Erythroblast (primary cell): ENCODE results near the gene CUX1.
"Not testable (repeated sequence)": the region's sequence is repeated elsewhere in the genome, so short reads cannot be mapped to it uniquely, and the experiment has no call there.

ENCODE experiments used
- DNase-seq, 2 experiments: peaks; one replicate each; lab custom pipeline; 2025; lab: John Stamatoyannopoulos, UW
- GATA1 ChIP-seq: IDR thresholded peaks from 2 replicates; pipeline ENCODE4 v1.6.1; 2011; ENCODE audit warnings: low read depth, mild to moderate bottlenecking, control low read depth, low read length, moderate library complexity
- POLR2A ChIP-seq: IDR thresholded peaks from 2 replicates; pipeline ENCODE4 v1.6.1; 2011; ENCODE audit warnings: mild to moderate bottlenecking, low read length

CUX1 gene

DNA sequence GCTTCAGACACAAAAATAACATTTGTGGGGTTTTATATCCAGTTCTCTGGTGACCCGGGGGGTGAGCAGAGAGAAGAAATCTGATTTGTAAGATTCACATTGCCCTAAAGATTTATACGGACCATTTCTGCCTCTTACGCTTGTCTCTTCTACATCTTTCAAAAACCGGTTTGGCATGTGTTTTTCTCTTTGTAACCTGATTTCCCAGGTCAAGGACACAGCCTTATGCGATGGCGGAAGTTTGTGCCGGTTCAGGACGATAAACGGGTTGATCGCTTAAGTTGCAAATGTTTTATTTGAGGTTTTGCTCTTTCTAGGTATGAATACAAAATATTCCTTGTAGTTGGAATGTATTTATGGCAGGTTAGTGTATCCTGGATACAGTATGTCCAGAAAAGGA, 407.6 kb downstream of the CUX1 start:
- TF ChIP-seq GATA1 (no peak), POLR2A (no peak)
- no peak for DNase-seq

DNA sequence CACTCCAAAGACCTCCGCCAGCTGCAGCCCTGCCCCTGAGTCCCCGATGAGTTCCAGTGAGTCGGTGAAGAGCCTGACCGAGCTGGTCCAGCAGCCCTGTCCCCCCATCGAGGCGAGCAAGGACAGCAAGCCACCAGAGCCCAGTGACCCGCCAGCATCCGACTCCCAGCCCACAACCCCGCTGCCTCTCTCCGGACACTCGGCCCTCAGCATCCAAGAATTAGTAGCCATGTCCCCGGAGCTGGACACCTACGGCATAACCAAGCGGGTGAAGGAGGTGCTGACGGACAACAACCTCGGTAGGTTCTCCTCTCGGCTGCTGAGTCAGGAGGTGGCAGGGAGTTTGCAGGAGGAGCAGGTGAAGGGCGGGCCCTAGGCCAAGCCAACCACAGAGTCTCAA, 409.9 kb downstream of the CUX1 start:
- no peak for DNase-seq
- TF ChIP-seq POLR2A (no peak), GATA1 (no peak)

DNA sequence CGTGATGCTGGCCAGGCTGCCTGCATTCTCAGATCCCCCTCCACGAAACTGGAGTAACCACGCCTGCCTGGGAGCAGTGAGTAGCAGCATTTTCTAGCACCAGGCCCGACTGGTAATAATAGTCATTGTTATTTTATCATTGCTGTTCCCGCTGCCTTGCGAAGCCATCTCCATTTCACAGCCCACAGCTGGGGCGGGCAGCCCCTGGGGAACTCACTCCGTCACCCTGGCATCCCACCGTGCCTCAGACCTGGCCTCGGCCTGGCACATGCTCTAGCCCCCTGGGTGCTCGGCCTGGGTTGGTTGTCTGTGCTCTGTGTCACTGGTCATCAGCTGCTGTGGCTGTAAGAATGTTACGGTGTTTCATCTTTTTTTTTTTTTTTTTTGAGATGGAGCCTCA, 411.5 kb downstream of the CUX1 start:
- DNase-seq, result no peak
- TF ChIP-seq POLR2A (no peak), GATA1 (no peak)

DNA sequence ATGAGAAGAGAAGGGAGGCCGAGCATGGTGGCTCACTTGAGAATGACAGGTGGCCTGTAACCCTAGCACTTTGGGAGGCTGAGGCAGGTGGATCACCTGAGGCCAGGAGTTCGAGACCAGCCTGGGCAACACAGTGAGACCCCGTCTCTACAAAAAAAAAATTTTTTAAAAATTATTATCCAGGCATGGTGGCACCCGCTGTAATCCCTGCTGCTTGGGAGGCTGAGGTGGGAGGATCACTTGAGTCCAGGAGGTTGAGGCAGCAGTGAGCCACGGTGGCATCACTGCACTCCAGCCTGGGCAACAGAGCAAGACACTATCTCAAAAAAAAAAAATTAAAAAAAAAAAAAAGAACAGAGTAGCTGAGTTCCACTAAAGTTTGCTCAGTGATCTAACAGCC, 412.7 kb downstream of the CUX1 start:
- DNase-seq, result not testable (repeated sequence)

DNA sequence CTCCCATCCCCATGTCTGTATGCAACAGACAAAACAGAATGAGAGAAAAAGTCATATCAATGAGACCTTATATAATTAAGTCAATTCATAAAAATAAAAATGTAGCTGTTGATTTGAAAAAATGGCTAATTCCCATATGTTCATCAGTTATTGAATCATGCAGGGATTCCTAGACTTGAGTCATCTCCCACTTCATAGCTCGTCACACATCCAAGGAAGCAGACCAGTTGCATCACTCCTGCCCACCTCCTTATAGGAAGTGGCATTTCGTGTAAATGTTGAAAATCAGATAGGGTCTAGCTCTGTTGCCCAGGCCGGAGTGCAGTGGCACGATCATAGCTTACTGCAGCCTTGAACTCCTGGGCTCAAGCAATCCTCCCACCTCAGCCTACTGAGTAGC, 413.2 kb downstream of the CUX1 start:
- no peak for TF ChIP-seq GATA1
- DNase-seq, result no peak

DNA sequence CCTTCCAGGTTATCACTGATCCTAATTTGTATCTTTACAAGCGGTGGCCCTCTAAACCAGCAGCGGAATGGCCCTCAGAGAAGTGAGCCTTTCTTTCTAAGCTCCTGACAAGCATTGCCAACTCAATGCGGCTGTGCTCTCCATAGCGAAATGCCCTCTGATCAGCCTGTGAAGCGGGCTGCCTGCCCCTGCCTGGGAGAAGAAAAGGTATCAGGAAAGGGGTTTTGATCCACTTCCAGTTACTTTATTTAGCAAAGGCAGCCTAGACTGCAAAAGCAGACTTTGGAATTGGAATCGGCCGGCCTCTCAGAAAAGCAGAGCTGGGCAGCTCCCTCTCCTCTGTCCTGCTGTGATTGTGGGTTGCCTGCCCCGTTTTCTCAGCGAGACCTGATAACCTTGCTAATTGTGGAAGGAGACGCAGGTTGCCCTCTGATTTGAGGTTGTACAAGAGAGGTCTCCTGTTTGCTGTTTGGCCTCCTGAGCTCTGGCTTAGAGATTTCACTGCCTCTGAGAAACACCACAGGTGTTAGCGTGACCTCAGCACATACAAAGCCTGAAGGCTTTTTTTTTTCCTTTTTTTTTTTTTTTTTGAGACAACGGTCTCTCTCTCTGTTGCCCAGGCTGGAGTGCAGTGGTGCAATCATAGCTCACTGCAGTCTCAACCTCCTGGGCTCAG, 415.3 kb downstream of the CUX1 start:
- DNase-seq, result no peak
- TF ChIP-seq POLR2A, result no peak
- TF ChIP-seq GATA1, result no peak

DNA sequence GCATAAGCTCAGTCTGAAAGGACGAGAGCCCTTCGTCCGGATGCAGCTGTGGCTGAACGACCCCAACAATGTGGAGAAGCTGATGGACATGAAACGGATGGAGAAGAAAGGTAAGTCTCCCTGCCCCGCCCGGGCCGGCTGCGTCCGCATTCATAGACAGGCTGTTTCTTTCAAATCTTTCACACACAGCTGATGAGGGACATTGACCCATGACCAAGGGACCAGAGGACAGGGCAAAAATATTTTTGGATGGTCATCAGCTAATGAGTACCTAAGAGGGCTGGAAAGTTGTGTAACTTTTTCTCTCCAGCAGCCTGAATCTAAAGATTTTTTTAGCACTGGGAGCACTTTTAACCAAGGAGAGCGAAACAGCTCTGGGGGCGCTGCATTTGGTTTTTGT, 416.7 kb downstream of the CUX1 start:
- no peak for DNase-seq
- no peak for TF ChIP-seq GATA1

DNA sequence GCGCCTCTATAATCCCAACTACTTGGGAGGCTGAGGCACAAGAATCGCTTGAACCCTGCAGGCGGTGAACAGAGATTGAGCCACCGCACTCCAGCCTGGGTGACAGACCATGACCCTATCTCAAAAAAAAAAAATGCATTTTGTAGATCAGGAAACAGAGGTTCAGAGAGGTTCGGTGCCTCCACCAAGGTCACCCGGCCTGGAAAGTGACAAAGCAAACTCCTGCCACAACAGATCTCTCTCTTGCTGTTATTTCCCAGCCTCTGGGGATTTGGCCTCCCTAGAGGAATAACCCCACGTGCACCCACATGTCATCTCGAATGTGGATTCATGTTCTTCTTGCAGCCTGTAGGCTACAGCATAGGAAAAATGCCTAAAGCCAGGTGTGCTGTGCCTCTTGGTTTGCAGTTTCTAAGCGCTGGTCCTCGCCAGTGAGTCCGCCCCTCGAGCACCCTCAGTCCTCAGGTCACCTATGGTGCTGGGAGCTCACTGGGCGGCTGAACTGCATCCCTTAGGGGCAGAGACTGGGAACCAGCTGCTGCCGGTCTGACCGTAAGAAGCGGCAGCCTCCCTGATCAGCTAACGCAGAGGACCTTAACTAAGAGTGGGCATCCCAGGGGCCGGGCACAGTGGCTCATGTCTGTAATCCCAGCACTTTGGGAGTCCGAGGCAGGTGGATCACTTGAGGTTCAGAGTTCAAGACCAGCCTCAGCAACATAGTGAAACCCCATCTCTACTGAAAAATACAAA, 417.6 kb downstream of the CUX1 start:
- DNase-seq, result no peak
- TF ChIP-seq POLR2A (no peak), GATA1 (no peak)

DNA sequence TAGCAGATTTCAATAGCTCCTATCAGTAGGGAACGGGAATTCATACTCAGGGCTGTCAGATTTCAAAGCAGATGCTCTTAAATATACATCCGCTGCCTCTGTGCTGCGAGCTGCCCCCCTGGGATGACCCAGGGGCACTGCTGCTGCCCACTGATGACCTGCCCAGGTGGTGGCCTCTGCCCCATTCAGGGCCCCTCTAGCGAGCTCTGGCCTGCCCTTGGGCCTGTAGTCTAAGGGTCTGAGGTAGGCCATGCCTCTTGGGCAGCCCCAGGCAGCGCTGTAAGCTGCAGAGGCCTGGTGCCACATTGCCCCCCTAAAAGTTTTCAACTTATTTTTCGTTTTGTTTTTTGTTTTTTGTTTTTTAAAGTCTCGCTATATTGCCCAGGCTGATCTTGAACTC, 418.7 kb downstream of the CUX1 start:
- DNase-seq, result no peak
- no peak for TF ChIP-seq GATA1
- TF ChIP-seq POLR2A, result no peak

DNA sequence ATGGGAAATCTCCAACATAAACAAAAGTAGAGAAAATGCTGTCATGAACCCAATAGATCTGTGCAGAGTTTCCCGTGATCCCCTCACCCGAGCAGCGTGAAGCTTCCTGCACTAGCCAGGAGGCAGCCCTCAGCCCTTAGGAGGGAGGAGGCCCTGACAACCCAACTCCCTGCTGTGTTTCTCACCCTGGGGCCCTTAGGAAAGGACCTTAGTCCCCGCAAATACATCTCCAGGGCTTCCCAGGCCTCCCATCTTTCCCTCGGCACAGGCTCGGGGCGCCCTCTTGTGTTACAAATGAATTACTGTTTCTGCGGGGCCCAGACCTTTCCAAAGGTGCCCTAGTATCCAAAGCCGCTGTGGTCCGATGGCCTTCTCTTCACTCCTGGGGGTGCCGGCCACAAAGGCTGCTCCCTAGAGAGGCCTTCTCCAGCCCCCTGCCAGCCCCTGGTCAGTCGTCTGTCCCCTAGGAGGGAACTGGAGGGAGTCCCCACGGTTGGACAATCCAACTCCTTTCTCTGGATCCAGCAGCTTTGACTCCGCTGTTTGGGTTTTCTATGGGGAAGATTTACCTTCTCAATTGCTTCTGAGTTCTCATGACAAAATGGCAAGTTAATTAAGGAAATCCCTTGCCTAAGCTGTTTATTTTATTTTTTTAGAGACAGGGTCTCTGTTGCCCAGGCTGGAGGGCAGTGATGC, 419.3 kb downstream of the CUX1 start:
- TF ChIP-seq POLR2A, result no peak
- TF ChIP-seq GATA1, result no peak
- peak; percentile 55 to 78 for DNase-seq

DNA sequence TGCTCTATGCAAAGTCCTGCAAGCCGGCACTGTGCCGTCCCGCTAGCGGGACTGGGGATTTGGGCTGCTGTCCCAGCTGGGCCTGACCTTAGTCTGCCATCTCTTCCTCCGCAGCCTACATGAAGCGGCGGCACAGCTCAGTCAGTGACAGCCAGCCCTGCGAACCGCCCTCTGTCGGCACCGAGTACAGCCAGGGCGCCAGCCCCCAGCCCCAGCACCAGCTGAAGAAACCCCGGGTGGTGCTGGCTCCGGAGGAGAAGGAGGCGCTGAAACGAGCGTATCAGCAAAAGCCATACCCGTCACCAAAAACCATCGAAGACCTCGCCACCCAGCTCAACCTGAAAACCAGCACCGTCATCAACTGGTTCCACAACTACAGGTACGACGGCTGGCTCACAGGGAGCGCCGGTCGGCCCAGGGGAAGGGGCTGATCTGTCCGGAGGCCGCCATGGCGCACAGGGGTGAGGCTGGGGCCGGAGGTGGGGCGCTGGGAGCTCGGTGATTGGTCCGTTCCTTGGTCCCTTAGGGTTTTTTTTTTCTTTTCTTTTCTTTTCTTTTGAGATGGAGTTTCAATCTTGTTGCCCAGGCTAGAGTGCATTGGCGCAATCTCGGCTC, 421.9 kb downstream of the CUX1 start:
- no peak for DNase-seq
- TF ChIP-seq POLR2A (no peak), GATA1 (no peak)

DNA sequence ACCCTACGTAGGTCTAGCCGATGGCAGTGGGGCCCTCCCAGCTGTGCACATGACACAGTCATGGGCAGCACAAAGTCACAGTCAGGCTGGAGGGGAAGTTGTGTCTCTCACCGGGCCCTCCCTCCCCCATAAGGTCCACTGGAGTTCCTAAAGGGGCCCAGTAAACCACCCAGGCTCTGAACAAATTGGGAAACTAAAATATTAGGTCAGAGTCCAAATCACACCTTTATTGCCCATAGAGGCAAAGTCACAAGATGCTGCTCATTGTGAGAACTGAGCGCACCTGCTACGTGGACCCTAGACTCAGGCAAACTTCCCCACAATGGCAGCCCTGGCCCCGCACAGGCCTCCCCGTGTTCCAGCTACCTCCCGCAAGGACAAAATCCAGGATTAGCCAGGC, 424.0 kb downstream of the CUX1 start:
- TF ChIP-seq POLR2A (no peak), GATA1 (no peak)

DNA sequence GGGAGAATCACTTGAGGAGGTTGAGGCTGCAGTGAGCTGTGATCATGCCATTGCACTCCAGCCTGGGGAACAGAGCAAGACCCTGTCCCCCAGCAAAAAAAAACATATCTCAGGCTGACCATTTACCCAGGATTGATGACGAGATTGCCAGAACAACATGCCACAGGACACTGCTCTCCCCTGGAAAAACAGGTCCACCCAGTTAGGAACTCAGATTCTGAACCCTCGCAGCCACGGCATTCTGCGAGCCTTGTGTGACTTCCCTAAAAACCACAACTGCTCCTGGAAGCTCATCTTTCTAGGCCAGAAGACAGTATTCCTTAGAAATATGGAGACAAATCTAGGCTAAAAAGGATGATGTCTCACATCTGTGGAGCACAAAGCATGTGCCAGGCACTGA, 427.2 kb downstream of the CUX1 start:
- no peak for DNase-seq
- TF ChIP-seq GATA1, result no peak
- TF ChIP-seq POLR2A, result no peak

More for the DNA sequence above, 424.0 kb downstream of the CUX1 start:
- no peak for DNase-seq

DNA sequence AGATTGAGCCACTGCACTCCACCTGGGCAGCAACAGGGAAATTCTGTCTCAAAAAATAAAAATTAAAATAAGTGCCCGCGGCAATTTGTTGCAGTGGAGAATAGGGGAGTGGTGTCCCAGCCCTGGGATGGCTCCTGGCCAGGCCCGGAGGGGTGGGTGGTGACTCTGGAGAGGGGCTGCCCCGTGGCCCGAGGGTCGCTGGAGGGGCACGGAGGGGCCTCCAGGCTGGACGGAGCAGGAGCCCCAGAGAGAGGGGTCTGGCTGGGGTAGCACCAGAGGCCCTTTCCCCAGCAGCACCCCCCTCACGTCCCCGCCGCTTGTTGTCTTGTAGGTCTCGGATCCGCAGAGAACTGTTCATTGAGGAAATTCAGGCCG, 430.6 kb downstream of the CUX1 start:
- DNase-seq, result no peak
- TF ChIP-seq GATA1 (no peak), POLR2A (no peak)
